WTC11 (cell line): ENCODE results near the gene DIP2A. TPM values are rescaled to one million over a fixed set of nuclear protein-coding genes. Genes with fewer than 3 reads are reported as not detected.
A peak's percentile ranks its signal among the peaks of the same experiment; 100 is the strongest.

ENCODE experiments used
- ATAC-seq: fragments of 200-7000 bp; cut with Tn5 transposase; 2 replicates; pipeline ENCODE4 v1.10.0; 2021; ENCODE audit warnings: mild to moderate bottlenecking, moderate library complexity
- CTCF ChIA-PET: fragments of 300-600 bp; sonication (Branson Sonifier 250); formaldehyde crosslinking; loops from one replicate; lab custom pipeline; 2021; ENCODE audit warnings: antibody characterized with exemption; lab: Charles Lee
- POLR2A ChIA-PET: fragments of 350-600 bp; sonication (Branson Sonifier 250); formaldehyde crosslinking; loops from one replicate; lab custom pipeline; 2021; ENCODE audit warnings: antibody characterized with exemption; lab: Charles Lee
- DNase-seq: peaks from one replicate; pipeline ENCODE4 v3.0.0; 2021; ENCODE audit warnings: low spot score
- H3K27ac Mint-ChIP-seq: 2 replicates; pipeline ENCODE4 v1.8.0; 2021; ENCODE audit warnings: mixed read lengths
- H3K27me3 Mint-ChIP-seq: 2 replicates; pipeline ENCODE4 v1.8.0; 2021; ENCODE audit warnings: low read depth, mild to moderate bottlenecking, moderate library complexity, mixed read lengths
- H3K36me3 Mint-ChIP-seq: 2 replicates; pipeline ENCODE4 v1.8.0; 2021; ENCODE audit warnings: mixed read lengths
- H3K4me1 Mint-ChIP-seq: 2 replicates; pipeline ENCODE4 v1.8.0; 2022; ENCODE audit warnings: mixed read lengths
- H3K4me3 Mint-ChIP-seq: 2 replicates; pipeline ENCODE4 v1.8.0; 2021; ENCODE audit warnings: mild to moderate bottlenecking, moderate library complexity, mixed read lengths
- H3K9me3 Mint-ChIP-seq: 2 replicates; pipeline ENCODE4 v1.8.0; 2021; ENCODE audit warnings: mixed read lengths
- ATF1 ChIP-seq: sonication (generic); formaldehyde crosslinking; IDR thresholded peaks from 2 replicates; pipeline ENCODE4 v1.8.1; 2023; ENCODE audit warnings: mild to moderate bottlenecking, moderate library complexity, missing genetic modification reagents
- CREB1 ChIP-seq: sonication (generic); formaldehyde crosslinking; IDR thresholded peaks from 2 replicates; pipeline ENCODE4 v1.8.0; 2023; ENCODE audit warnings: mild to moderate bottlenecking, missing genetic modification reagents
- ESRRA ChIP-seq: sonication (generic); formaldehyde crosslinking; IDR thresholded peaks from 2 replicates; pipeline ENCODE4 v1.8.1; 2022; ENCODE audit warnings: mild to moderate bottlenecking, missing genetic modification reagents, borderline replicate concordance
- FOXJ3 ChIP-seq: sonication (generic); formaldehyde crosslinking; IDR thresholded peaks from 2 replicates; pipeline ENCODE4 v1.9.0; 2021; ENCODE audit warnings: missing genetic modification reagents, mild to moderate bottlenecking, borderline replicate concordance
- HMGA2 ChIP-seq: fragments of 250-450 bp; sonication (Bioruptor Pico); IDR thresholded peaks from 2 replicates; pipeline ENCODE4 v1.4.0; 2021; ENCODE audit warnings: mild to moderate bottlenecking, moderate library complexity
- IRF2 ChIP-seq: sonication (generic); formaldehyde crosslinking; IDR thresholded peaks from 2 replicates; pipeline ENCODE4 v1.8.0; 2022; ENCODE audit warnings: low read depth, missing genetic modification reagents, borderline replicate concordance
- JAZF1 ChIP-seq: fragments of 250-450 bp; sonication (Bioruptor Pico); IDR thresholded peaks from 2 replicates; pipeline ENCODE4 v1.9.0; 2021; ENCODE audit warnings: moderate library complexity, mild to moderate bottlenecking, inconsistent platforms
- NR3C1 ChIP-seq: sonication (generic); formaldehyde crosslinking; conservative IDR thresholded peaks from 2 replicates; pipeline ENCODE4 v1.8.1; 2023; ENCODE audit warnings: low read depth, mild to moderate bottlenecking, missing genetic modification reagents
- RORB ChIP-seq: fragments of 250-450 bp; sonication (Bioruptor Pico); IDR thresholded peaks from 2 replicates; pipeline ENCODE4 v1.9.0; 2021; ENCODE audit warnings: mild to moderate bottlenecking
- SMAD4 ChIP-seq: sonication (generic); formaldehyde crosslinking; IDR thresholded peaks from 2 replicates; pipeline ENCODE4 v1.8.0; 2022; ENCODE audit warnings: mild to moderate bottlenecking, missing genetic modification reagents
- SP1 ChIP-seq: sonication (generic); formaldehyde crosslinking; conservative IDR thresholded peaks from 2 replicates; pipeline ENCODE4 v1.8.1; 2022; ENCODE audit warnings: missing genetic modification reagents
- total RNA-seq: library from RNA; stranded (reverse); gene quantifications from 3 replicates; pipeline ENCODE4 v1.2.3, GENCODE V29; 2021
- TF ChIP-seq, protein P1 (sequence below): sonication (generic); formaldehyde crosslinking; IDR thresholded peaks from 2 replicates; pipeline ENCODE4 v1.8.0; 2022; ENCODE audit warnings: mild to moderate bottlenecking, missing genetic modification reagents
- TF ChIP-seq, protein P2 (sequence below): fragments of 250-450 bp; sonication (Bioruptor Pico); IDR thresholded peaks from 2 replicates; pipeline ENCODE4 v1.9.0; 2021; ENCODE audit warnings: mild to moderate bottlenecking, borderline replicate concordance
- TF ChIP-seq, protein P3 (sequence below): sonication (generic); formaldehyde crosslinking; IDR thresholded peaks from 2 replicates; pipeline ENCODE4 v1.8.1; 2022; ENCODE audit warnings: low read depth, missing genetic modification reagents, borderline replicate concordance
- TF ChIP-seq, protein P4 (sequence below): sonication (generic); formaldehyde crosslinking; IDR thresholded peaks from 2 replicates; pipeline ENCODE4 v1.8.0; 2022; ENCODE audit warnings: mild to moderate bottlenecking, missing genetic modification reagents
- TF ChIP-seq, protein P5 (sequence below): sonication (generic); formaldehyde crosslinking; IDR thresholded peaks from 2 replicates; pipeline ENCODE4 v1.8.1; 2022; ENCODE audit warnings: low read depth, mild to moderate bottlenecking, moderate library complexity, missing genetic modification reagents, borderline replicate concordance

DIP2A gene
- total RNA-seq, 1 experiment from 2014 or later, result 39.4 TPM

DNA sequence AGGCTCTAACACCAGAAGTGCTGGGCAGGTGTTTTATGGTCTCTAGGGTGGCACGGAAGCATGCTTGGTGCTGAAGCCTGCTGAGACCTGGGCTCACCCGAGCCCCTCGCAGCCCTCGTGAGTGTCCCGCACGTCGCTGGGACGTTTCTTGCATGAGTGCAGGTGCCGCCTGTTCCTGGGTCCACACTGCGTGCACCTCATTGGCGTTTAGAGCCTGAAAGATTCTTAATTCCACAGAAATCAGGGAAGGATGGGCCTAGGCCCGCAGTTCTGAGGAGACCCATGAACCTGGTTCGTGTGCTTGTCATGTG is 43.8 kb upstream of the DIP2A start:
- peaks cover 20% of the 10 kb centered on the region for H3K4me1 Mint-ChIP-seq
- ChIA-PET CTCF (no interaction called here), POLR2A (no interaction called here)
- peaks cover 31% of the 10 kb centered on the region for H3K36me3 Mint-ChIP-seq
- ATAC-seq (no peak), DNase-seq (no peak)
- no peaks in the 10 kb centered on the region for H3K27me3 Mint-ChIP-seq
- H3K4me3 Mint-ChIP-seq, result no peak overlapping the region
- no peaks in the 10 kb centered on the region for H3K9me3 Mint-ChIP-seq
- H3K27ac Mint-ChIP-seq, result 0 out of 2 replicates have a peak overlapping the region, but pooled peaks have one; percentile 36
- TF ChIP-seq, protein P1, sequence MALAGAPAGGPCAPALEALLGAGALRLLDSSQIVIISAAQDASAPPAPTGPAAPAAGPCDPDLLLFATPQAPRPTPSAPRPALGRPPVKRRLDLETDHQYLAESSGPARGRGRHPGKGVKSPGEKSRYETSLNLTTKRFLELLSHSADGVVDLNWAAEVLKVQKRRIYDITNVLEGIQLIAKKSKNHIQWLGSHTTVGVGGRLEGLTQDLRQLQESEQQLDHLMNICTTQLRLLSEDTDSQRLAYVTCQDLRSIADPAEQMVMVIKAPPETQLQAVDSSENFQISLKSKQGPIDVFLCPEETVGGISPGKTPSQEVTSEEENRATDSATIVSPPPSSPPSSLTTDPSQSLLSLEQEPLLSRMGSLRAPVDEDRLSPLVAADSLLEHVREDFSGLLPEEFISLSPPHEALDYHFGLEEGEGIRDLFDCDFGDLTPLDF (CRISPR knock-in tag), result no peak
- no peak for TF ChIP-seq ESRRA (CRISPR knock-in tag)

DNA sequence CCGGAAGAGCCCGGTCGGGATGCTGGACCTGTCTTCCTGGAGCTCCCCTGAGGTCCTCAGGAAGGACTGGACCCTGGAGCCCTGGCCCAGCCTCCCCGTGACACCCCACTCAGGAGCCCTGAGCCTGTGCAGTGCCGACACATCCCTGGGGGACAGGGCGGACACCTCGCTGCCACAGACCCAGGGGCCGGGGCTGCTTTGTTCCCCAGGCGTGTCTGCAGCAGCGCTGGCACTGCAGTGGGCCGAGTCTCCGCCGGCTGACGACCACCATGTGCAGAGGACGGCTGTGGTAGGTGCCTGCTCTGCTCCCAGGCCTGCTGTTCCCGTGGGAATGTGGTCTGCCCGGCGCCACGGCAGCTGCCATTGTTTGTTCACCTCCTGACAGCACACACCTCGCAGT is 42.1 kb upstream of the DIP2A start:
- TF ChIP-seq ATF1, result no peak
- no peak for TF ChIP-seq SMAD4
- no peak for TF ChIP-seq NR3C1 (CRISPR knock-in tag)
- TF ChIP-seq, protein P2, sequence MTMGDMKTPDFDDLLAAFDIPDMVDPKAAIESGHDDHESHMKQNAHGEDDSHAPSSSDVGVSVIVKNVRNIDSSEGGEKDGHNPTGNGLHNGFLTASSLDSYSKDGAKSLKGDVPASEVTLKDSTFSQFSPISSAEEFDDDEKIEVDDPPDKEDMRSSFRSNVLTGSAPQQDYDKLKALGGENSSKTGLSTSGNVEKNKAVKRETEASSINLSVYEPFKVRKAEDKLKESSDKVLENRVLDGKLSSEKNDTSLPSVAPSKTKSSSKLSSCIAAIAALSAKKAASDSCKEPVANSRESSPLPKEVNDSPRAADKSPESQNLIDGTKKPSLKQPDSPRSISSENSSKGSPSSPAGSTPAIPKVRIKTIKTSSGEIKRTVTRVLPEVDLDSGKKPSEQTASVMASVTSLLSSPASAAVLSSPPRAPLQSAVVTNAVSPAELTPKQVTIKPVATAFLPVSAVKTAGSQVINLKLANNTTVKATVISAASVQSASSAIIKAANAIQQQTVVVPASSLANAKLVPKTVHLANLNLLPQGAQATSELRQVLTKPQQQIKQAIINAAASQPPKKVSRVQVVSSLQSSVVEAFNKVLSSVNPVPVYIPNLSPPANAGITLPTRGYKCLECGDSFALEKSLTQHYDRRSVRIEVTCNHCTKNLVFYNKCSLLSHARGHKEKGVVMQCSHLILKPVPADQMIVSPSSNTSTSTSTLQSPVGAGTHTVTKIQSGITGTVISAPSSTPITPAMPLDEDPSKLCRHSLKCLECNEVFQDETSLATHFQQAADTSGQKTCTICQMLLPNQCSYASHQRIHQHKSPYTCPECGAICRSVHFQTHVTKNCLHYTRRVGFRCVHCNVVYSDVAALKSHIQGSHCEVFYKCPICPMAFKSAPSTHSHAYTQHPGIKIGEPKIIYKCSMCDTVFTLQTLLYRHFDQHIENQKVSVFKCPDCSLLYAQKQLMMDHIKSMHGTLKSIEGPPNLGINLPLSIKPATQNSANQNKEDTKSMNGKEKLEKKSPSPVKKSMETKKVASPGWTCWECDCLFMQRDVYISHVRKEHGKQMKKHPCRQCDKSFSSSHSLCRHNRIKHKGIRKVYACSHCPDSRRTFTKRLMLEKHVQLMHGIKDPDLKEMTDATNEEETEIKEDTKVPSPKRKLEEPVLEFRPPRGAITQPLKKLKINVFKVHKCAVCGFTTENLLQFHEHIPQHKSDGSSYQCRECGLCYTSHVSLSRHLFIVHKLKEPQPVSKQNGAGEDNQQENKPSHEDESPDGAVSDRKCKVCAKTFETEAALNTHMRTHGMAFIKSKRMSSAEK, result no peak
- TF ChIP-seq, protein P3, sequence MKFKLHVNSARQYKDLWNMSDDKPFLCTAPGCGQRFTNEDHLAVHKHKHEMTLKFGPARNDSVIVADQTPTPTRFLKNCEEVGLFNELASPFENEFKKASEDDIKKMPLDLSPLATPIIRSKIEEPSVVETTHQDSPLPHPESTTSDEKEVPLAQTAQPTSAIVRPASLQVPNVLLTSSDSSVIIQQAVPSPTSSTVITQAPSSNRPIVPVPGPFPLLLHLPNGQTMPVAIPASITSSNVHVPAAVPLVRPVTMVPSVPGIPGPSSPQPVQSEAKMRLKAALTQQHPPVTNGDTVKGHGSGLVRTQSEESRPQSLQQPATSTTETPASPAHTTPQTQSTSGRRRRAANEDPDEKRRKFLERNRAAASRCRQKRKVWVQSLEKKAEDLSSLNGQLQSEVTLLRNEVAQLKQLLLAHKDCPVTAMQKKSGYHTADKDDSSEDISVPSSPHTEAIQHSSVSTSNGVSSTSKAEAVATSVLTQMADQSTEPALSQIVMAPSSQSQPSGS (CRISPR knock-in tag), result no peak
- TF ChIP-seq IRF2 (CRISPR knock-in tag), result no peak
- no peak for TF ChIP-seq HMGA2
- no peak for TF ChIP-seq JAZF1 (CRISPR knock-in tag)
- TF ChIP-seq, protein P4, sequence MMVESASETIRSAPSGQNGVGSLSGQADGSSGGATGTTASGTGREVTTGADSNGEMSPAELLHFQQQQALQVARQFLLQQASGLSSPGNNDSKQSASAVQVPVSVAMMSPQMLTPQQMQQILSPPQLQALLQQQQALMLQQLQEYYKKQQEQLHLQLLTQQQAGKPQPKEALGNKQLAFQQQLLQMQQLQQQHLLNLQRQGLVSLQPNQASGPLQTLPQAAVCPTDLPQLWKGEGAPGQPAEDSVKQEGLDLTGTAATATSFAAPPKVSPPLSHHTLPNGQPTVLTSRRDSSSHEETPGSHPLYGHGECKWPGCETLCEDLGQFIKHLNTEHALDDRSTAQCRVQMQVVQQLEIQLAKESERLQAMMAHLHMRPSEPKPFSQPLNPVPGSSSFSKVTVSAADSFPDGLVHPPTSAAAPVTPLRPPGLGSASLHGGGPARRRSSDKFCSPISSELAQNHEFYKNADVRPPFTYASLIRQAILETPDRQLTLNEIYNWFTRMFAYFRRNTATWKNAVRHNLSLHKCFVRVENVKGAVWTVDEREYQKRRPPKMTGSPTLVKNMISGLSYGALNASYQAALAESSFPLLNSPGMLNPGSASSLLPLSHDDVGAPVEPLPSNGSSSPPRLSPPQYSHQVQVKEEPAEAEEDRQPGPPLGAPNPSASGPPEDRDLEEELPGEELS (CRISPR knock-in tag), result no peak
- TF ChIP-seq SP1, result no peak
- TF ChIP-seq RORB, result no peak
- TF ChIP-seq, protein P5, sequence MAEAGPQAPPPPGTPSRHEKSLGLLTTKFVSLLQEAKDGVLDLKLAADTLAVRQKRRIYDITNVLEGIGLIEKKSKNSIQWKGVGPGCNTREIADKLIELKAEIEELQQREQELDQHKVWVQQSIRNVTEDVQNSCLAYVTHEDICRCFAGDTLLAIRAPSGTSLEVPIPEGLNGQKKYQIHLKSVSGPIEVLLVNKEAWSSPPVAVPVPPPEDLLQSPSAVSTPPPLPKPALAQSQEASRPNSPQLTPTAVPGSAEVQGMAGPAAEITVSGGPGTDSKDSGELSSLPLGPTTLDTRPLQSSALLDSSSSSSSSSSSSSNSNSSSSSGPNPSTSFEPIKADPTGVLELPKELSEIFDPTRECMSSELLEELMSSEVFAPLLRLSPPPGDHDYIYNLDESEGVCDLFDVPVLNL, result no peak
- no peak for TF ChIP-seq CREB1
- no peak for TF ChIP-seq FOXJ3
- TF ChIP-seq, protein P1 (CRISPR knock-in tag), result no peak
- ChIA-PET POLR2A (no interaction called here), CTCF (no interaction called here)
- ATAC-seq, result no peak
- no peak for DNase-seq
- Mint-ChIP-seq H3K27me3 (no peaks in the 10 kb centered on the region), H3K36me3 (peaks cover 29% of the 10 kb centered on the region), H3K4me3 (no peak overlapping the region), H3K4me1 (peaks cover 17% of the 10 kb centered on the region), H3K27ac (no peak overlapping the region; the same call in 1 of the 2 replicates), H3K9me3 (no peaks in the 10 kb centered on the region)
